GM18502 (cell line): ENCODE results near the gene KDM2A.

ENCODE experiments used
- ATAC-seq: cut with Tn5 transposase; IDR thresholded peaks from one replicate; pipeline ENCODE4 v1.9.1; 2021; ENCODE audit warnings: mild to moderate bottlenecking; ENCODE audit not compliant: unreplicated experiment, poor library complexity

KDM2A gene

GRCh38 chr11:67280788-67281551 lies 161.9 kb downstream of the KDM2A start:
- ATAC-seq, result no peak

DNA sequence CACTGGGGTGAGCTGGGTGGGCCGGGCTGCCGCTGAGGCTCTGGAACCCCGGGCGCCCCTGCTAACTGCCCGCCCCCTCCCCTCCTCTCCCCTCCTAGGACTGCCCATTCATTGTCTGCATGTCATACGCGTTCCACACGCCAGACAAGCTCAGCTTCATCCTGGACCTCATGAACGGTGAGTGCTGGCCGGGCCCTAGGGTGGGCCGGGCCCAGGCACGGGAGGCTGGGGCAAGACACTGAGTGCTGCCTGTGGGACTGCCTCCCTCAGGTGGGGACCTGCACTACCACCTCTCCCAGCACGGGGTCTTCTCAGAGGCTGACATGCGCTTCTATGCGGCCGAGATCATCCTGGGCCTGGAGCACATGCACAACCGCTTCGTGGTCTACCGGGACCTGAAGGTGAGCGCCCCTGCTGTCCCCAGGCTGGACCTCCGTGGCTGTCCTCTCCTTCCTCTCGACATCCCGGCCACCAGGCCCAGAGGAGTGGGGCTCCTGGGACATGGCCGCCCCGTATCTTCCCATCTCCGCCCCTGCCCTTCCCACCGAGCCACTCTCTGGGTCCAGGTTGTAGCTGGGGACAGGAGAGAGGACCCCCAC lies 162.6 kb downstream of the KDM2A start:
- ATAC-seq, result no peak

DNA sequence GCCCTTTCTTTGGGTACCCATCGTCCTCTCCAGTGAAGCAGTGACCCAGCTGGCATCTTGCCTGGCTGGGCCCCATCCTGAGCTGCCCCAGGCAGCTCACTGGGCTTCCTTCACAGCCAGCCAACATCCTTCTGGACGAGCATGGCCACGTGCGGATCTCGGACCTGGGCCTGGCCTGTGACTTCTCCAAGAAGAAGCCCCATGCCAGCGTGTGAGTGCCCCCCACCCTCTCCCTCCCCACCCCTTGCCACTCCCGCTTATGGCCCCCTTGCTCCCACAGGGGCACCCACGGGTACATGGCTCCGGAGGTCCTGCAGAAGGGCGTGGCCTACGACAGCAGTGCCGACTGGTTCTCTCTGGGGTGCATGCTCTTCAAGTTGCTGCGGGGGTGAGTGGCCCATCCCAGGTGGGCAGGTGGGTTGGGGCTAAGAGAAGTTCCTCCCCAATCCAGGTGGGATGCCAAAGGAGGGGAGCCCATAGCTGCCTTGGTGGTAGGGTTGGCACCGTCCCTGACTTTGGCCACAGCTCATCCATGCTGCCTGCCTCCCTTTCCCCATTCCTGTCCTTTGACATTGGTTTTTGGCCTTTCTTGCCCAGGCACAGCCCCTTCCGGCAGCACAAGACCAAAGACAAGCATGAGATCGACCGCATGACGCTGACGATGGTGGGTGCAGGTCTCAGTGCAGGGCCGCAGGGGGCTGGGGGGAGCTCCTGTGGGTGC lies 163.3 kb downstream of the KDM2A start:
- no peak for ATAC-seq

- no peak for ATAC-seq
Measured at GRCh38 chr11:67282876-67283371, 163.9 kb downstream of the KDM2A start.

GRCh38 chr11:67283481-67283963 lies 164.5 kb downstream of the KDM2A start:
- ATAC-seq, result no peak

DNA sequence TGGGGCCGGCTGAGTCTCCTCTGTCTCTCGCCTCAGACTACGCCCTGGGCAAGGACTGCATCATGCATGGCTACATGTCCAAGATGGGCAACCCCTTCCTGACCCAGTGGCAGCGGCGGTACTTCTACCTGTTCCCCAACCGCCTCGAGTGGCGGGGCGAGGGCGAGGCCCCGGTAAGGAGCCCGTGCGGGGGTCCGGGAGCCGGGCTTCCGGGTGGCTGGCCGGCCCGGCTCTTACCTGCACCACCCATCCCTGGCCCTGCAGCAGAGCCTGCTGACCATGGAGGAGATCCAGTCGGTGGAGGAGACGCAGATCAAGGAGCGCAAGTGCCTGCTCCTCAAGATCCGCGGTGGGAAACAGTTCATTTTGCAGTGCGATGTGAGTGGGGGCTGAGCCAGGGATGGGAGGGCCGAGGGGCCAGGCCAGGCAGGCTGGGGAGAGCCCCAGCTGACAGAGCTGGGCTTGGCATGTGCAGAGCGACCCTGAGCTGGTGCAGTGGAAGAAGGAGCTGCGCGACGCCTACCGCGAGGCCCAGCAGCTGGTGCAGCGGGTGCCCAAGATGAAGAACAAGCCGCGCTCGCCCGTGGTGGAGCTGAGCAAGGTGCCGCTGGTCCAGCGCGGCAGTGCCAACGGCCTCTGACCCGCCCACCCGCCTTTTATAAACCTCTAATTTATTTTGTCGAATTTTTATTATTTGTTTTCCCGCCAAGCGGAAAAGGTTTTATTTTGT lies 165.9 kb downstream of the KDM2A start:
- no peak for ATAC-seq

GRCh38 chr11:67285541-67286498 lies 166.8 kb downstream of the KDM2A start:
- no peak for ATAC-seq

- no peak for ATAC-seq
Measured at GRCh38 chr11:67286621-67287333, 167.7 kb downstream of the KDM2A start.

GRCh38 chr11:67287355-67288197 lies 168.5 kb downstream of the KDM2A start:
- no peak for ATAC-seq

- peak; percentile 9 for ATAC-seq
Measured at GRCh38 chr11:67288198-67288451, 169.1 kb downstream of the KDM2A start.

DNA sequence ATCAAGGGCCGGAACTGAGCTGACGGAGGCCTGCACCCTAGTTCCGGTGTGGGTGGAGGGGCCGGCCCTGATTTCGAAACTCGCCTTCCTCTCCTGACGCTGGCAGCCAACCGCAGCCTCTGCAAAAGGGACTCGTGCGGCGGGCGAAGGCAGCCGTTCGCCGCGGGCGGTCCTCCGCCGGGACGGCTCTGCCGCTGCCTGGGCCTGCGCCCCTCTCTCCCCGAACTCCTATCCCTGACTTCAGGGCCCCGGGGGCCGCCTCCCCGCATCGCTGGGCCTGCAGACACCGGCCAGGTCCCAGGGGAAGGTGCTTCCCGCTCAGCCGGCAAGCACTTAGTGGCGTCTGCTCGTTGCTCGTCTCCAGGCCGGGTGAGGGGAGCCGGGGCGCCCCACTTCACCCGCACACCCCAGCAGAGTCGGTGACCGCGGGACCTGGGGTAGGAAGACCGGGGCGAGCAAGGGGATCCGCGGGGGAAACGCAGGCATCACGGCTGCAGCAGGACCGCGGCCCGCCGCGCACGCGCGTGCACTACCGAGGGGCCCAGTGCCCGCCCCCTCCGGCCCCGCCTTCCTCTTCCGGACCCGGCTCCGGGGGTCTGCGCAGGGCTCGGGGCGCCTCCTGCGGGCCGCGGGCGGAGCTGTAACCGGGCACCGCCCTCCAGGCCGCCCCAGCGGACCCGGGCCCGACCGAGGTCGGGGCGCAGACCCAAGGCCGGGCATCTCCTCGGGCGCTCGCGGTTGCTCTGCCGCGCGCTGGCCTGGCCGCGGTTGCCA lies 169.6 kb downstream of the KDM2A start:
- ATAC-seq, result peak; percentile 68

DNA sequence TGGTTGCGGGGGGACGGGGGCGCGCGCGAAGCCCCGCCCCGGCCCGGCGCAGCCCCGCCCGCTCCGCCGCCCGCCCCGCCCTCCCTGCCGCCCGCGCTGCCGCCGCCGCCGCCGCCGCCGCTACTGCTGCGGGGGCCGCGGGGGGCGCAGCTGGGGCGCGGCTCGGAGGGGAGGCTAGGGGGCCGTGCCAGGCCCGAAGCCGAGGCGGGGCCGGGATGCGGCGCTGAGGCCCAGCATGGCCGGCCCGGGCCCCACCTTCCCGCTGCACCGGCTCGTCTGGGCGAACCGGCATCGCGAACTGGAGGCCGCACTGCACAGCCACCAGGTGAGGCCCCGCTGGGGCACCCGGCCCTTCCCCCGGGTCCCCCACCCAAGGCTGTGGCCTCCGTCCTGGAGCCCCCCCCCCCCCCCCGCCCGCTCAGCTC lies 170.2 kb downstream of the KDM2A start, which contains the start of gene ANKRD13D:
TSS of gene ANKRD13D (plus strand) at position 78 of the 425 bp plus-strand sequence. CDS start at position 236, 158 bp downstream.
- no peak for ATAC-seq

GRCh38 chr11:67289651-67290479 lies 170.8 kb downstream of the KDM2A start:
- no peak for ATAC-seq

DNA sequence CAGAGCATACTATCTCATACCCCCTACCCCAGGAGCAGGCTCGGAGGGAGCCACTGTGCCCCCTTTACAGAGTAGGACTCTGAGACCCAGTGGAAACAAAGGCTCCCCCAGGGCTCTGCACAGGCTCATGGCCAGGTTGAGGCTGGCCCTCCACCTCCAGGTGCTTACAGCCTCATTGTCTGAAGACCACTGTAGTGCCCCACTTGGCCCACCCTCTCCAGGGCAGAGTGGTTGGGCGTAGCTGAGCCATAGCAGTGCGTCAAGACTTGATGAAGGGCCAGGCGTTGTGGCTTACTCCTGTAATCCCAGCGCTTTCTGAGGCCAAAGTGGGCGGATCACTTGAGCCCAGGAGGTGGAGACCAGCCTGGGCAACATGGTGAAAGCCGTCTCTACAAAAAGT lies 171.7 kb downstream of the KDM2A start:
- no peak for ATAC-seq

GRCh38 chr11:67291481-67292381 lies 172.7 kb downstream of the KDM2A start:
- ATAC-seq, result no peak
